ENCODE measurements around the gene FANCI.
A peak's percentile ranks its signal among the peaks of the same experiment; 100 is the strongest.

FANCI gene

GRCh38 chr15:89243691-89244573 lies at the start of gene FANCI:
TSS of gene FANCI (plus strand) at chr15:89243979. CDS start at chr15:89247648, 3,669 bp downstream.
- DNase-seq = peak; percentile 95

GRCh38 chr15:89194608-89195007 lies 49.2 kb upstream of the FANCI start:
- no peak for DNase-seq

- DNase-seq = no peak
Measured at GRCh38 chr15:89195836-89196235, 47.9 kb upstream of the FANCI start.

- DNase-seq = no peak
Measured at GRCh38 chr15:89196241-89196640, 47.5 kb upstream of the FANCI start.

GRCh38 chr15:89196994-89197393 lies 46.8 kb upstream of the FANCI start:
- DNase-seq = no peak

GRCh38 chr15:89197503-89197971 lies 46.2 kb upstream of the FANCI start:
- DNase-seq = no peak

- DNase-seq = no peak
Measured at GRCh38 chr15:89198196-89198595, 45.6 kb upstream of the FANCI start.

- DNase-seq = no peak
Measured at GRCh38 chr15:89198934-89199333, 44.8 kb upstream of the FANCI start.

- DNase-seq = no peak
Measured at GRCh38 chr15:89199746-89200145, 44.0 kb upstream of the FANCI start.

GRCh38 chr15:89200182-89200581 lies 43.6 kb upstream of the FANCI start:
- no peak for DNase-seq

- DNase-seq = no peak
Measured at GRCh38 chr15:89201465-89202005, 42.2 kb upstream of the FANCI start.

GRCh38 chr15:89203705-89204273 lies 40.0 kb upstream of the FANCI start:
- DNase-seq = no peak

- DNase-seq = no peak
Measured at GRCh38 chr15:89205991-89206585, 37.7 kb upstream of the FANCI start.

GRCh38 chr15:89206908-89207331 lies 36.9 kb upstream of the FANCI start:
- peak; percentile 73 for DNase-seq

- no peak for DNase-seq
Measured at GRCh38 chr15:89208256-89208655, 35.5 kb upstream of the FANCI start.

- DNase-seq = no peak
Measured at GRCh38 chr15:89209057-89209456, 34.7 kb upstream of the FANCI start.

- DNase-seq = no peak
Measured at GRCh38 chr15:89211678-89212170, 32.1 kb upstream of the FANCI start.

GRCh38 chr15:89215627-89216026 lies 28.2 kb upstream of the FANCI start:
- no peak for DNase-seq

GRCh38 chr15:89217031-89217430 lies 26.7 kb upstream of the FANCI start:
- DNase-seq = no peak

- DNase-seq = no peak
Measured at GRCh38 chr15:89217686-89218376, 25.9 kb upstream of the FANCI start.

- DNase-seq = no peak
Measured at GRCh38 chr15:89218531-89218930, 25.2 kb upstream of the FANCI start.

- DNase-seq = no peak
Measured at GRCh38 chr15:89221543-89221942, 22.2 kb upstream of the FANCI start, which contains the start of gene RLBP1. TSS of gene RLBP1 (minus strand) at chr15:89221579. CDS start at chr15:89218975, 2,604 bp downstream.

GRCh38 chr15:89225588-89225987 lies 18.2 kb upstream of the FANCI start:
- DNase-seq = no peak

Data from hematopoietic multipotent progenitor cell treated with erythropoietin and hydrocortisone succinate and interleukin-3 and kit ligand, for 8 days (in vitro differentiated cells).